GM21390 (cell line): ENCODE results near the gene IRF8.
A peak's percentile ranks its signal among the peaks of the same experiment; 100 is the strongest.
"Not testable (repeated sequence)": the region's sequence is repeated elsewhere in the genome, so short reads cannot be mapped to it uniquely, and the experiment has no call there.

Experiments used
- ATAC-seq: cut with Tn5 transposase; IDR thresholded peaks from one replicate; pipeline ENCODE4 v1.9.1; 2021; ENCODE audit not compliant: unreplicated experiment

IRF8 gene

DNA sequence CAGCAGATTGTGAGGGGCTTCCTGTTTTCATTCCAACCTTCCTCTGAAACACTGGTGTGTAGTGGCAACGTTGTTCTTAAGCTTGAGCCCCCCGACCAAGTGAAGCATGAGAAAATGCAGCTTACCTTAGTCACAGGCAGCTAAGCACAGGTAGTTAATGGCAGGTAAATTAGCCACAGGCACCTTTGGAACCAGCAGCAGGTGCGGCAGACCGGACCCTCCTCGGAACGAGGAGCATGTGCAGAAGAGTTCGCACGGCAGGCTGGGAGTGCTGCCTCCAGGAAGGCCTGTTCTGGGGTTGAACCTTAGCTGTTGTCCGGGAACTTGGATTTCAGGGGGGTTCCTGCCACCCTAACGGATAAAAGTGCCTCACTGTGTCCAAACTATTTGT lies 7.2 kb upstream of the IRF8 start:
- ATAC-seq, result no peak

DNA sequence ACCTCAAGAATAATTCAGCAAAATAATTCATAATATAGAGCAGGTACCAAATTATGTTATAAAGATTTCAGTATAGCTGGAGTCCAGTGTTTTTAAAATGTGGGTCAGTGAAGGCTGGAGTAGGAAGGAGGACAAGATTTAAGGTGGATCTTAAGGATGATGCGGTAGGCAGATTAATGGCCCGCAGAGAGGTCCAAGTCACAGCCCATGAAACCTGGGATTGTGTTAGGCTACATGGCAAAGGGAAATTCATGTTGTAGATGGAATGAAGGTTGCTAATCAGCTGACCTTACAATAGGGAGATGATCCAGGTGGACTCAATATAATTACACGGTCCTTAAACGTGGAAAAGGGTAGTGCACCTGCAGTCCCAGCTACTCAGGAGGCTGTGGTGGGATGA lies 6.2 kb upstream of the IRF8 start:
- ATAC-seq, result no peak

DNA sequence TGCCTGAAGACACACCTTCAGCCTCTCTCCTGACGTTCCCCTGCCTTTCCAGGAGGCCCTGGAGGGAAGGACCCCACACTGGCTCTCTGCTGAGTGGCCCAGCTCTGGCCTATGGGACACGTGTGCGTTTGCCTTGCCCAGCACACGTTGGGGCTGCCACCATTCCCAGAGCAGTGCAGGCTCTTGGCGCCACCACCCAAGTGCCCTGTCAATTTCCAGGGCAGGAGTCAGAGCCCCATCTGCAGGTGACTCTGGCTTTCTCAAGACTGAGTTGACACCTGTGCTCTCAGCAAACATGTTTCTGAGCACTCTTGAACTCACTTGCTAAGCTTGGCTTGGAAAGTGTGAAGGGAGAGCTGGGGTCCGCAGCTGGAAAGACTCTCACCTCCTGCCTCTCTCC lies 4.7 kb upstream of the IRF8 start:
- no peak for ATAC-seq

DNA sequence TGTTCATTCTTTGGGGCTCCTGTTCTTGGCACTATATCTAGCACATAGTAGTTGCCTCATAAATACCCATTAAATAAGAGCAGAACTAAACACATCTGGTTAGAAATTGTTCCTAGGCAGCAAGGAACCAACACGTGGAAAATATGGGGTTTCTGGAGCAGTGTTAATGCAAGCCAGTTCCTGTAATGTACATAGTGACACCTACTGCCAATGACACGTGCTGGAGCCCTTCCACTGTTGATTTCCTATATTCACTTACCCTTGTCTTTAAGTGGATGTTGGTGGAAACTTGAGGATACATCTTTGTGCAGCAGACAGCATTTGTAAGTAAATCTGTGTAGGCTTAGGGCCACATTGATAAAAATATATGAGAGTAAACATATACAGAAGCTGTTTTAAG lies 1.6 kb upstream of the IRF8 start:
- no peak for ATAC-seq

DNA sequence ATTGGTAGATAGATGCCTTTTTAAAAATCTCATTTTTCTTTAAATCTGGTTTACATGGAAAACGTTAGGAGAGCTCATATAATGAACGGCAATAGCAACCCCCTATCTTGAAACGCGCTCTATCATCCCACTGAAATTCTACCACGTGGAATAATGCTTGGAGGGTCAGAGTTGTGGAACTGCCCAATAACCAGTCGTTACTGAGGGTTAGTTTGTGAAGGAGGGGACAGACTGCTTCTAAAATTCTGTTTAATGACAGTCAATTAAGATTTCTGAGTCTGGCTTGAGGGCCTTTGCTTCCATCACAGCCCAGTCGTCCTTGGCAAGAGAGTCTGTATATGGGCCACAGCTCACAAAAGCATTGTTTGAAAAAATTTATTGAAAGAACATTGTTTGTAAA lies 482 bp downstream of the IRF8 start:
- no peak for ATAC-seq

DNA sequence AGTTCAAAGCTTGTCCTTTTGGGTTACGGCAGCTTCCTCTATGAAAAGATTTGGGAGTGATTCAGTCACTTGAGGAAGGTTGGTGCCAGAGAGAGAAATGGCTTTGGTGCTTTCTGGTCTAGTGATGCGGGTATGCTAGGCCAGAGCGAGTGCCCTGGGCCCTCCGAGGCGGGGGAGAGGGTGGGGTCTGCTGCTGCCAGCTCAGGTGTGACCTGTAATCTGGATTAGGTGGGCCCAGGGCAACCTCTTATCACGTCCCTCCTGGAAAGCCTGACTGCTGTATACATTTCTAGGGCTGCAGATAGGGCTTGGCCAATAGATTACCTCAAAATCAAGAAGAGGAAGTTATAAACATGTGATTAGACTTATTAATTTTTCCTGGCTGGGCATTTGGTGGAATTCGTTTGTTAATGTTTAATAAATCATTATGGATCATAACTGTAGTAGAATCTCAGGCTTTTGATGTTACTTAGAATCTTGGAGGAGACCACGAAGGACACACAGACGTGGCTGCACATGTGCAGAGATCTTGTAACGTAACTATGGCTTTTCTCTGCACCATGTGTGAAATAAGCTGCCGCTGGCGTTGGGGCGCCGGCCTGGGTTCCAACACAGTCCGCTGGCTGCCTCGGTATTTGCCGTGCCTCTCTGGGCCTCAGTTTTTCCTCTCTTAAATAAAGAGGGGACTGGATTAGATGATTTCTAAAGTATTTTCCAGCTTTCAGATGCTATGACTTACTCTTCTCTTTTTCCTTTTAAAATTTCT lies 1.2 kb downstream of the IRF8 start:
- no peak for ATAC-seq

DNA sequence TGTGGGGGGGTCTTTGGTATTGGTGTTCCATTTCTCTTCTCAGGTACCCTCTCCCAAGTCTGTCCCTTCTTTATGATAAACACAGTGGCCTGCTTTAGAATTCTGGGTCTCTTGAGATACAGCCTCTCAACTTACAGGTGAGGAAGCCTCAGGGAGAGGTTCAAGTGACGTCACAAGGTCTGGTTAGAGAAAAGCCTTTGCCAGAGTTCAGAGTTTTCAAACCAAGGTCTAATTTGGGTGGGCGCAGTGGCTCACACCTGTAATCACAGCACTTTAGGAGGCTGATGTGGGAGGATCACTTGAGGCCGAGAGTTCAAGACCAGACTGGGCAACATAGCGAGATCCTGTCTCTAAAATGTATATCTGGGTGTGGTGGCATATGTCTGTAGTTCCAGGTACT lies 2.1 kb downstream of the IRF8 start:
- no peak for ATAC-seq

DNA sequence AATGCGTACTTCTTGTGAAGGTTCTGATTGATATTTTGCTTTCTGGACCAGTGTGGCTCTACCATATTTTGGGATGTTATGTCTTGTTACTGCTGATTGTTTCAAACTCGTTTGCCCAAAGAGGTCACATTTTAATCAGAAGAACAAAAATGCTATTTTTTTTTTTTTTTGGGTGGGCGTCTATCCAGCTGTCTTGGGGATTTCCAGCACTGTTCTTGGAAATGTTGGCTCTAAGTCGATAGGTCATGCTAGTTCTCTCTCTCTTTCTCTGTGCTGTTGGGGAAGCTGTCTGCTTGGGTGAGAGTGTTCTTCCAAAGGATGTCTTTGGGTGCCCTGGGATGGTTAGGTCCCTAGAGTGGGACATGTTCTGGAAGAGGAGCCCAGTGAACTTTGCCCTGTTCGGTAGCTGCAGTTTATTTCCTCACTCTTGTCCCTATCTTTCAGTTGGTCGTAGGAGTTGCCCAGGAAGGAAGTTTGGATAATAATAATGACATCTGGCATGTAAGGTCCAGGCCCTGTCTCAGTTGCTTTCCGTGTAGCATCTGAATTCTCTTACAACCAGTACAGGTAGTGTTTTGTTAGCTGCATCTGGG lies 2.9 kb downstream of the IRF8 start:
- ATAC-seq, result no peak

DNA sequence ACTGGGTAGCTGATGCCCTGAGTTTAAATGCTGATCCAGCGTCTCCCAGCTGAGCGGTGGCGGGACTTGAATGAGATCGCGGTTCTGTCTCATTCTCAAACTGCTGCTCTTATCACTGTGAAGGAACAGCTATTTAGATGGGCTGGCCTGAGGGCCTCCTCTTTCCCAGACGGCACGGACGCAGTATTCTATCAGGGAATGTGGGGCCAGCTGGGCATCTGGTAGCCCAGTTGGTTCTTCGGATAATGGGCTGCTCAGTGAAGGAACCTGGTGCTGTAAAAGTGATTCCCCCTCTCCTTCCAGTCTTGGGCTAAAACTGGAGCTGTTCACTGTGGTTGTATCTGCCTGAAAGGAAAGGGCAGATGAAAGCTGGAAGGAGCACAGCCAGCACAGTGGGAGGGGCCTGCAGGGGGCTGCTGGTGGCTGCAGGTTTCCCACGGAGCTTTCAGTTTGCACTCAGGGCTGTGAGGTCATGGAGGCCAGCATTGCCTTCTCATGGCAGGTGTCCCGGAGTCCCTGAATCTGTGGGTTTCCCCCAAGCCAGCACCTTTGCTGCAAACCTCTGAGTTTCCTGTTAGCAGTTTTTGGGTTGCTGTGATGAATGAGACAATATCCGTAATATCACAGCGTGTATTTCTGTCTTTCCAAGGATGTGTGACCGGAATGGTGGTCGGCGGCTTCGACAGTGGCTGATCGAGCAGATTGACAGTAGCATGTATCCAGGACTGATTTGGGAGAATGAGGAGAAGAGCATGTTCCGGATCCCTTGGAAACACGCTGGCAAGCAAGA lies 3.6 kb downstream of the IRF8 start:
- peak; percentile 67 for ATAC-seq

DNA sequence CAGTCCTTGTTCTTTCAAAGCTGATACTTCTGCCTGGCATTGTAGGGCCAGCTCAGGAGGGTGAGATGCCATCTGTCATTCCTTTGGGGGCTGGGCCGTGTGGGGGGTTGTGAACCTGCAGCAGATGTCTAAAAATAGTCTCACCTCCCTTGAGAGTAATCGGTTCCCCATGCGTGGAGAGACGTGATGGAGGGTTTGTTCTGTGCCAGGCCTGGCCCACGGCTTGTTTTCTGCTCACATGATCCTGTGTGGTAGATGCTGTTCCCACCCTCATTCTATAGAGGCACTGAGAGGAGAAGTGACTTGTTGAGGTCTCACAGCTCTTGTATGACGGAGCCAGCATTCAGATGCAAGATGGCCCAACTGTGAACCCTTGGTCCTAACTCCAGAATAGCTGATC lies 4.6 kb downstream of the IRF8 start:
- ATAC-seq, result no peak

DNA sequence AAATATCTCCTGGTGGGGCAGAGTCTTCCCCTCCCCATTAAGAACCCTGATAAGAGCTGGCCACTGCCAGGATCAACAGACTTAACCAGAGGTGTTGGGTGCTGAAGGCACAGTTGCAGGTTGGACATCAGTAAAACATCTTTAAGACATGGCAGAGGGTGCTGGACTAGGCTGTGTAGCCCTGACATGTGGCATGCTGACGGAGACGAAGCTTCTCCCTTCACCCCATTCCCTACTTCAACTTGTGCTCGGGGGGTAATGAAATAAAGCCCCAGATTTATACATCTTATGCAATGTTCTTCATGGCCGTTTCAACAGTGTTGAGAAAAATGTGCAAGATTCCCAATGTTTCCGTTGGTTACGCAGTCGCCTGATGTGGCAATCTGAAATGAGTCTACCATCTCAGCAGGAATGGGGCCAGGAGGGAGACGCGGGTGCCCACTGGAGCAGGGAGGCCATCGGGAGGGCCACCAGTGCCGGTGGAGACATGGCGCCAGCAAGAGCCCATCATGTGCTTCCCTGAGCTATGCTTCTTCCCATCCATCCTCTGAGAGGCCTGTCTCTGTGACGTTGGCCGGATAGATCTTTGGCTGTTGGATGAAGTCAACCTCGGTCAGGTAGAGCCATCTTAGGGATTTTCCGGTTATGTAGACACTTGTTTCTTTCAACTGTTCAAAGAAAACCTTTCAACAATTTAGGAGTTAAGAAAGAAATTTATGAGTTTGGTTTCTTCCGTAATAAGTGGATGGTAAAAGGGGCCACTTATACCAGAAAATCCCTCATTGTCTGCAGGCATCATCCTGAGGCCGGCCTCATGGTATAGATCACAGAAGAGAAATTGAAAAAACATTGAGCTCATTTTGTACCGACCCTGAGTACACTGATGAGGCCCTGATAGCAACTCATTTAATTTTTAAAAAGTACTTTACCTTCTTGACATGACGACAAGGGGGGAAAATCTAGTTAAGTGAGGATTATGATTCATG lies 6.4 kb downstream of the IRF8 start:
- no peak for ATAC-seq

DNA sequence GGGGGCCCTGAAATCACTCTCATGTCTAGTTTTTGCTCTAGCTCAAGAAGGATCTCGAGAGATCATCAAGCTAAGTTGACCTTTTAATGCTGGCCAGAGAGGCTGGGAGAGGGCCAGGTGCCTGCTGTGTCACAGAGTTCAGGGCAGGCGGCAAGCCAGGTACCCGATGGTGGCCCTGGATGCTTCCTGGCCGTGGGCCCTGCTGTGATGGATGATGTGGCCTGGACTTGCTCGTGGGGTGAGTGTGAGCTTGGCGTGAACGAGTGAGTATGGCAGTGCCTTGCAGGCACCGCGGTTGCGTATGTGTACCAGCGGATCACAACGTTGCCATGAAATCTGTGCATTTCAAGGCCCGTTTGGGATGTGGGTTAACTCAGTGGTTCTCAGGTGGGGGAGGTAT lies 7.4 kb downstream of the IRF8 start:
- ATAC-seq, result no peak

DNA sequence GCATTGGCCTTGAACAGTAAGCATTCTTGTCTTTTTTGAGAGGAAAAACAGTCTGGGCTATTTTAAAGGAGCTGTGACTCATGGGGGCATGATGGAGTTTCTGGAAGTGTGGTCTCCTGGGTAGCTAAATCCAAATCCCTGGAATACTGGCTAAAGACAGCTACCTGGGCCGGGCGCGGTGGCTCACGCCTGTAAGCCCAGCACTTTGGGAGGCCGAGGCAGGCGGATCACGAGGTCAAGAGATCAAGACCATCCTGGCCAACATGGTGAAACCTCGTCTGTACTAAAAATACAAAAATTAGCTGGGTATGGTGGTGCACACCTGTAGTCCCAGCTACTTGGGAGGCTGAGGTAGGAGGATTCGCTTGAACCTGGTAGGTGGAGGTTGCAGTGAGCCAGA lies 8.3 kb downstream of the IRF8 start:
- ATAC-seq, result not testable (repeated sequence)

DNA sequence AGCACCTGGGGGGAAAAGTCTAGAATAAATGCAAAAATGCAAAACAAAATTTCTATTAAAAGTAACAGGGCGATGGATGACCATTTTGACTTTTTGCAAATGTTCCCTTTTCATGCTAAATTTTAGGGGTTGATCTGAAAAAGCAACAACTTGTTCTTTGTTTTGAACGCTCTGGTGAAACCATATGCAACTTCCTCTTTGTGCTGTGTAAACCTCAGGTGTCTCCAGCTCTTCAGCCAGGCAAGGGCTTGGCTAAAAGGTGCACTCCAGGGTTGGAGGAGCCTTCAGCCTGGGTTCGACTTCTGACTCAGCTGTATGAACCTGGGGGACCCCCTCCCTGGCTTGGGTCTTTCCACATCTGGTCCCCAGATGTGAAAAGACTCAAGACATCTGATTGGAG lies 9.5 kb downstream of the IRF8 start:
- ATAC-seq, result peak; percentile 50

DNA sequence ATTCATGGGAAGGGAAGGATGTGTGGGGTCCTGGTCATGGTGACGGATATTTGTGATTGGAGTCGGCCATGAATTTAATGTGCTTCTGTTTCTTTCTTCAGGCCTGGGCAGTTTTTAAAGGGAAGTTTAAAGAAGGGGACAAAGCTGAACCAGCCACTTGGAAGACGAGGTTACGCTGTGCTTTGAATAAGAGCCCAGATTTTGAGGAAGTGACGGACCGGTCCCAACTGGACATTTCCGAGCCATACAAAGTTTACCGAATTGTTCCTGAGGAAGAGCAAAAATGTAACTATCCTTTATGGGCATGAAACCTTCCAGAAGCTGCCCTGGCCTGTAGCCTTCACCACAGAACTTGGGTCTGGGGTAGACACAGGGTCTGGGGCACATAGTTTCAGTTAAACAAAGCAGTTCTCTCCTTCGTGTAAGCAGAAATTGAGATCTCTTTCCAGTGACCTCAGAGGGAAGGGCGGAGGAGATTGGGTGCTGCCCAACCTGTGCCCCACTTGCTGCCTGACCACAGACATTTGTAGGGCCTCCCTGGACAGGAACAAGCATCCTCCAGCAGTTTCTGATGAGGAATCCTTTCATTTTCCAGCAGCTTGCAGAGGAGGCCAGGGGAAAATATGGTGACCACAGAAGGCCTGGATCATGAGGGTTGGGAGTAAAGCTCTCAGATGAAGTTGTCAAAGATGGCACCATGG lies 10.1 kb downstream of the IRF8 start:
- no peak for ATAC-seq

DNA sequence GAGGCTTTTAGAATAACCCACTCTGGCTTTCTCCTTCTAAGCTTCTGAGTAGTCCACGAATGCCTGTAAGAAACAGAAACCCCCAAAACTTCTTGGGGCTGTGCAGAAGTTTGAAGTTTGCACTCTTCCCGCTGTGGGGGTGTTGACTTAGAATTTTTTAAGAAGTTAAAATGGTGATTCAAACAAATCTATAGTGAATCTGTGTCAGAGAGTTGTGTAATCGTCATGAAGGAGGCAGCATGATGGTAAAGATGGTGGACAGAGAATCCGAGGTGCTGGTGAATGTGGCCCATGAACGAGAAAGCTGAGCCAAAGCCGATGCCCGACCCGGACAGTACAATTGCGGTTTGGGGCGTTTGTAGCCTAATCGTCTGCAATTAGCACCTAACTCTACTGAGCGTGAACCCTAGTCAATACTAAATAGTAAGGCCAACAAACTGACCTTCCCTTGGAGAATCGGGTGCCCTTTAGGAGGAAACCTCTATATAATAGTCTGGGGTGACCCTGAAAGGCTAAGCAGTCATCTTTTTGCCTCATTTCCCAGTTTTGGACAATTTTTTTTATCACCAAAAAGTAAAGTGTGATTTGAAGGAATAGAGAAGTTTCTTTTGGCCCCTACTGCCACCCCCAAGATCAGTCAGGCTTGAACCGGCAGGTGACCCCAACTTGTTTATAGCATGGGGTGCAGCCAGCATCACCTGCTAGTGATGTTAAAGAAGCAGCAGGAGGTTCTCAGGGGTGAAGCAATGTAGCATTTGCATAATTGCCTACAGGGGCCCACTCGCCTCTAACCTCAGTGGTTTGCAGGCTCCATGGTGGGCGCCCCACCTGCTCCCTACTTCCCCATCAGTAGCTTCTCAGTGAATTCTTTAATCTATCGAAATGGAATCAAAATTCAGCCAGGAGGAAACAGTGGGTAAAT lies 11.2 kb downstream of the IRF8 start:
- ATAC-seq, result no peak

DNA sequence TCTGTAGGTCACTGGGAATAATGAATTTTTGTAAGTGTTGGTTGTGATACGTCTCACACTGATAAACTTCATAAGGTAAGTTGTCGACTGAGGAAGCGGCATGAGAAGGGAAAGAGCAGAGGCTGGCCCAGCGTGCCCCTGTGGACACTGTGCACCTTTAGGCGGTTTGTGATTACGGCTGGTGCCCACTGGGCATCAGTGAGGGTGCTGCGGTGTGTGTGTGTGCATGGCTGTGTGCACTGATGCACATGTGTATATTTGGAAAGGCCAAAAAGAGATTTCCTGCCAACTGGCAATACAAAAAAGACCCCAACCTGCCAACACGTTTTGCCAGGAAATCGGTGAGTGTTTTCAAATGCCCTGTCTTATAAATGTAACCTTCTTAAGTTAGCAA lies 11.9 kb downstream of the IRF8 start:
- ATAC-seq, result no peak

DNA sequence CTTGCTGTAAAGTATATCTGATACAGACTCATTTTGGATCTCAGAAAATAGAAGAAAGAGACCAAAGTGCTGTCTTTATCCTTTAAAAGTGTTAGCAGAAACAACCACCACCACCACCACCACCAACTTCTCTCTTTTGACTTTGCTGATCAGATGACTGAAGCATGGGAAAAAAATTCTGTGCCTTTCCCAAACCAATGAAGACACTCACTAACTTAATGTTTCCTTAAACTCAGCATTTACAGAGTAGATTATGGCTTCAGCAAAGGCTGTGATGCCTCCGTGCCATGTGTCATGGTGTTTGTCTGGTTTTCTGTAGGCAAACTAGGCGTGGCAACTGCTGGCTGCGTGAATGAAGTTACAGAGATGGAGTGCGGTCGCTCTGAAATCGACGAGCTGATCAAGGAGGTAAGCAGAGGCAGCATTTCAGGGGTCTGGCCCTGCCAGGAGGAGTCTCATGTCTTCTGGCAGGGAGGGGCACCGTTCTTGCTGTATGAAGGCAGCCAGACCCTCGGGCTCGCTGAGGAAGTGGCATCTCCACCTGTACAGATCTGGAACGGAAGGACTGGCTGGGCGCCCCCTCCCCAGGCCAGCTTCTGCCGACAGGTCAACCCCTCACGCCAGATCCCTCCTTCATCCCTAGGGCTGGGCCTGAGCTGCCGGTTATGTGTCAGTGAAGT lies 12.4 kb downstream of the IRF8 start:
- ATAC-seq, result no peak
